Activated T-helper 1 cell treated with Interleukin-2 at 50 U/mL for 16 hours (primary cell): ENCODE measurements around the gene TMEM117.

Experiments
- DNase-seq: peaks from one replicate; pipeline ENCODE4 v3.0.0-alpha.2; 2020; ENCODE audit warnings: low read depth

TMEM117 gene

DNA sequence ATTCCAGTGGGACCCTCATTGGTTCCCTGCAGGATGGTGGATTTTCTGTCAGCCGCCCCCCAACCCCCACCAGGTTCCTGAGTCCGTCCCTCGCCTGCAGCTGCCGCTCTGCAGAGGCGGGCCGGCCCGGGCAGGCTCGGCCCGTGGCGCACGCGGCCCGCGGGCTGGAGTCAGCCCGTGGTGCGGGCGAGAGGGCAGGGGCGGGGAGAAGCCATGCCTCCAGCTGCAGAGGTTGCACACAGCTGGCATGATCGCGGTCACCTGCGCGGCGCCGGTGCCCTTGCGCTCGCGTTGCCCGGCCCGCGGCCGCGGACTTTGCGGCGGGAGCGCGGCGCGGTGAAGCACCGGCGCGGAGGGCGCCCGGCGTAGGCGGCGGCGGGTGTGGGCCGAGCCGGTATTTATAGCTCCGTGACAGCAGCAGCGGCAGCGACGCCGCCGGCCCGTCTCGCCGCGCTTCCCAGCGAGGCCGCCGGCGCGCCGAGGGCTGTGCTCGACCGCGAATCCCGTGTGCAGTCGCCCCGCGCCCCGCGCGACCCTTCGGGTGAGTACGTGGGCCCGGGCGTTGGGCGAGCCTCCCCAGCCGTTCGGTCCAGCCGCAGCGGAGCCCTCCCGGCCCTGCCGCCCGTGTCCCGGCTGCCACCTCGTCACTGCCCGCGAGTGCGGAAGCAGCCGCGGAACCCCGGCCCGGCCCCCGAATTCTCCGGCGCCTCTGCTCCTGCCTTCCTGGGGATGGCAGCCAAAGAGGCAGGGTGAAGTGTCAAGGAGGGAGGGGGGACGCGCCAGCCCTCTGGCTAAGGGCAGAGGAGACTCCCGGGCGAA is at the start of gene TMEM117:
TMEM117 (plus strand) TSS at position 426 of the 819 bp plus-strand sequence.
- peak; percentile 47 for DNase-seq

DNA sequence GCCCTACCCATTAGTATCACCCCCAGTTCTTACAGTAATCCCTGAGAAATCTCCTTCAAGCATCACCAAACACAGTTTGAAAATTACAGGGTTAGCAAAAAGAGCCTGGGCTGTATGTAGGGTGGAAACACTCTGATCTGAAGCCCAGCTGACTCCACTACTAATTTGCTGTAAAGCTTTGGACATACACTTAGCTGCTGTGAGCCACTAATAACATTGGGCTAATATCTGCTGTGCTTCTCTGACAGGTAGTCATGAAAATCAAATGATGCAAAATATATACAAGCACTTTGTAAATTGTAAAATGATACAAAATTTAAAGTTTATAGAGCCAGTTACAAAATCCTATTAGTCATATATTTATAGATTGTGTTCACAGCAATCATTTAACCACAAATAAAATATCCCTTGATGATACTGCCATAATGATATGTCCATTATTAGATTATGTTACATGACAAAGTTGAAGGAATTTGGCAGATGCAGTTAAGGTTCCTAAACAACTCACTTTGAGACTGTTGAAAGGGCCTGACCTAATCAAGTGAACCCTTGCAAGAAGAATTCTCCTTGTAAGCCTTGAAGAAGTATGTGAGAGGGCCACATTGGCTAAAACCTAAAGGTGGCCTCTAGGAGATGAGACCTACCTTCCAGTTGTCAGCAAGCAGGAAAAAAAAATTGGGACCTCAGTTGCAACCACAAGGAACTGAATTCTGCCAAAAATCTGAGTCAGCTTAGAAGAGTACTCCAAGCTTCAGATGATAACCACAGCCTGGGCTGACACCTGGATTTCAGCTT is 48.8 kb upstream of the TMEM117 start:
- no peak for DNase-seq

DNA sequence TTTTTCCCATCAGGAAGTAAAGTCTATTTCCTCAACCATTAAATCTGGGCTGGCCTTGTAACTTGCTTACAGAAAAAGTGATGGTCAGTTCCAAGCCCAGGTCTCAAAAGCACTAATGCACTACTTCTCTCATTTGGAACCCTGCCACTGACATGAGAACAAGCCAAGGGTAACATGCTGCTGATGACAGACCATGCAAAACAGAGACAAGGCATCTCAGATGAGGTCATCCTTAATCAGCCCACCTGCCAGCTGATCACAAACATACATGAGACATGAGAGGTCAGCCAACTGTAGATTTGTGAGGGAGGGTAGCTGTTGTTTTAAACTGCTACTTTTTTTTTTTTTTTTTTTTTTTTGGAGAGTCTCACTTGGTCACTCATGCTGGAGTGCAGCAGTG is 45.9 kb upstream of the TMEM117 start:
- DNase-seq, result no peak

DNA sequence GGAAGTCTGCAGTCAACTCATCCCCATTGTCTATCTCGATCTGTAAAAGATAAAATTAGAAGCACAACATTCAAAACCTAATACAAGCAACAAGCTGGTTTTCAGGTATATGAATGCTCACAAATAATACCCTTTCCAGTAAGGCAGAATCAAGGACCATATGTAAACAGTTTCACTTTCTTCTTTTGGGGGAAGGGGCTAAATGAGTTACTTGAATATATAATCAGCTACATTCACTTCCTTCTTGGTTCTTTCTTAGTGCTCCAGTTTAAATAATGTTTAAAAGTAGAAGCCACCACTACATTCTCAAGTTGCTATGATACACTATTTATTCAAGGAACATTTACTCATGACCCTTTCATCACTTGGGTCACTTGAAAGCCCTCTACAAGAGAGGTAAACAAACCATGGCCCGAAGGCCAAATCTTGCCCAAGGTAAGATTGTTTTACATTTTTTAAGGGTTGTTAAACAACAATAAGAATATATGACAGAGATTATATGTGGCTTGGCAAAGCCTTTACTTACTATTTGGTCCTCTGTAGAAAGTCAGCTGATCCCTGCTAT is 40.1 kb upstream of the TMEM117 start:
- DNase-seq, result no peak

DNA sequence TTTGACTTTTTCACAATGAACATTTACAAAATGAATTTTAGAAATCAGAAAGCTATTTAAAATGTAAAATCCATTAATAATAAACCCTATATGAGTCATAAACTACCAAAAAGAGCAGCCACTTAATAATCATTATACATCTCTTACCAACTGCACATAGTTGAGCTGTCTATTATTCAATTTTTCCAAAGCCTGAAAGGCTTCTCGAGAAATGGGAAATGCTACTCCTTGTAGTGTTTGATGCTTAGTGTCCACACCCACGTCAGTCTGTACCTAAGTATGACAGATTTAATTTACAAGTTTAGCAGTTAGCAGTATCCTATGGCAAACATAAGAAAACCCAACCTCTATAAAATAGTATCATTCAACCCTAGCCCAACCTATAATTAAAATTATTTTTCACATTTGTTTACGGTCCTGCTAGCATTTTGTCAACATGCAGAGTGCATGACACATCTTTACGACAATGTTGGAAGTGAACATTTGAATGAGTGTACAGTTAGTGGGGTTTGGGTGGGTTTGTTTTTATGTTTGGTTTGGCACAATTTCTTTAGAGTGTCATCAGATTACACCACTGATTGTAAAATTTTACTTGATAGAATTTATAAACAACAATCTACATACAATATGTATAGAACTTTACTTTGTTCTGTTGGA is 38.2 kb upstream of the TMEM117 start:
- DNase-seq, result no peak

DNA sequence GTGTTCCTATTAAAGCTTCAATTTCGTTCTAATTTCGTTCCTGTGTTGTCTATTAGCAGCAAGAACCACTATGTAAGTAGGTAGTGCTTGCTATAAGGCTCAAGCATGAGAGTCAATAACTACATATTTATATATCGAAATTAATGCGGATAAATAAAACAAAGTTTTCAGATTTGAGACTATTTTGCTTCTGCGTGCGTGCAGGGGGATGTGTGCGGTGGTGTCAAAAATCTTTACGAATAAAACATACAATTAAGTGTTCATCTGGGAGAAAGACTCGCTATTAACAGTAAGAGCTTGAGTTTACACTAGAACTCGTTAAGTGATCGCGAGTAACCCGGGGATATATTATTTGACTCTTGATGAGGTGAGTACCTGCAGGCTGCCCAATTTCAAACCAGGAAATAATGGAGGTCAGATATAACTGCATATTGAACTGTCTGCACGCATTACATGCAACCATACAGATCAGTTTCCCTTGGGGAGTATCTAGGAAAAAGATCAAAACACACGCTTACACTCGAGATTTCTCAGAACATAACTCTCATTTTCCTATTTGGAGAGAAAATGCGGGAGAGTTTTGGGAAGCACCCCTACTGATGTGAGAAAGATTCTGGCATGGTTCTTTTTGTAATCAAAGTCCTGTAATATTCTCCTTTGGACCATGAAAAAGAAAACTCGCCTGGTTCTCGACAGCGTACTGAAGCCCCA is 30.6 kb upstream of the TMEM117 start:
- no peak for DNase-seq

GRCh38 chr12:43805860-43806736 is 29.8 kb upstream of the TMEM117 start, which contains the start of gene TWF1:
Gene TWF1 (minus strand): TSS chr12:43806317. CDS start chr12:43806245, 72 bp downstream.
- DNase-seq, result peak; percentile 77

DNA sequence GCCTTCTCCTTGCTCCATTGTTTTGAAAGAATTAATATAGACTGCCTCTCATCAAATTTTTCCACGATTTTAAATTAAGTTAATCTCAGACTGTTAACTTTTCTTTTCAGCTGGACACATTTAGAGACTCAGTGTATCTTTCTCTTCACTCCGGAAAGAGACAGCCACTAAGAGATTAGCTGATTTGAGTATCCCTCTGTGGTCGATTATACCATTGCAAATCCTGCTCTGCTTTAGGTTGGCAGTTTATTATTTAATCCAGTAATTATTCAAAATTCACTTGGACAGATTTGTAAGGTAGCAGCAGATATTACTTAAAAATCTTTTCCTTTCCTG is 29.2 kb upstream of the TMEM117 start:
- DNase-seq, result no peak

DNA sequence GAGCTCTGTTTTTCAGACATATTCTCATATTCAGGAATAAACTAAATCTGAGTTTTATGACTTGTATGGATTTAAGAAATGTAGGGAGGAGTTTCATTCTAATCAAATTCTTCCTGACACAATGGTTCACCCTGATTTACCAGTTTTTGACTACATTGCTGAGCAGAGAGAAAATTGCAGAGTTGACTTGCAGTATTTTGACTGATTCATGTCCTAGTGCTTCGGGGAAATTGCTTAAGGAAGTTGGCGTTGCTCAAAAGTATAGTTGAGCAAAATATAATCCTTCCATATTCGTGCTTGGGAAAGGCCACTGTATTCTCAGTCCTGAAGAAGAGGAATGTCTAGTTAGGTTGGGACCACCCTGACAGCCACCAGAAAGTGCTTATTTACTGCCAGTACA is 28.5 kb upstream of the TMEM117 start:
- no peak for DNase-seq

DNA sequence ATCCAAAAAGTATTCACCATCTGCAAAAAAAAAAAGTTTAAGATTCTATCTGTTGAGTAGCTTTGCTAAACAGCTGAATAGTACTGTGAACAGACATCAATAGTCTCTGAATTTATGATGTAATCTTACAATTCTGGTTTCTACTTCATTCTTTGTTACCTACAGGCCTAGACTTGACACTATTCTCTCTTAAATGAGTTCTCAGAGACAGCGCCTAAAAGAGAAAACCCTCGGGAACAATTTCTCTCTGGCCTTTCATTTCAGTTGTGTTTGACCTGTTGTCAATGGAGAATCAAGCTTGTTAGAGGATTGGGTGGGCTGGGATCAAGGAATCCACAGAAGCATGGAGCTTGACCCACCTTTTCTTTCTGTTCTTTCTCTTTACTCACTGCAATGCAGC is 23.8 kb upstream of the TMEM117 start:
- DNase-seq, result no peak

GRCh38 chr12:43812926-43813325 is 23.0 kb upstream of the TMEM117 start:
- DNase-seq, result no peak

GRCh38 chr12:43815416-43815815 is 20.5 kb upstream of the TMEM117 start:
- no peak for DNase-seq

GRCh38 chr12:43816168-43816567 is 19.7 kb upstream of the TMEM117 start:
- DNase-seq, result no peak

GRCh38 chr12:43824207-43824775 is 11.6 kb upstream of the TMEM117 start:
- DNase-seq, result no peak

GRCh38 chr12:43826681-43827080 is 9.2 kb upstream of the TMEM117 start:
- no peak for DNase-seq

- no peak for DNase-seq
These were observed 8.8 kb upstream of the TMEM117 start for GRCh38 chr12:43827093-43827492.

GRCh38 chr12:43832463-43833168 is 3.3 kb upstream of the TMEM117 start:
- DNase-seq, result no peak

DNA sequence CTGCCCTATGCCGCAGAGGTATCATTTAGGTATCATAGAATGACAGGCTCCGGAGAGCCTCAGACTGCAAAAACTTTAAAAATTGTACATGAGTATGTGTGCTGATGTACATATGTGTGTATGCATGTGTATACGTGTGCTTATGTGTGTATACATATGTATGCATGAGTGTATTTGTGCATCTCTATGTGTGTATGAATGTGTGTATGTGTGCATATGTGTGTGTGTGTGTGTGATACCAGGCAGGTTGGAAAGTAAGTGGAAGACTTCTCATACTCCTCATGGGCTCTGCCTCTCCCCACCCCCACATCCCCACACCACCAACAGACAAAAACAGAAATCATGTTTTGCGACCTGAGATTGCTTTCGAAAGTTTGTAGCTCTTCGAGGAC is 621 bp upstream of the TMEM117 start:
- DNase-seq, result no peak

DNA sequence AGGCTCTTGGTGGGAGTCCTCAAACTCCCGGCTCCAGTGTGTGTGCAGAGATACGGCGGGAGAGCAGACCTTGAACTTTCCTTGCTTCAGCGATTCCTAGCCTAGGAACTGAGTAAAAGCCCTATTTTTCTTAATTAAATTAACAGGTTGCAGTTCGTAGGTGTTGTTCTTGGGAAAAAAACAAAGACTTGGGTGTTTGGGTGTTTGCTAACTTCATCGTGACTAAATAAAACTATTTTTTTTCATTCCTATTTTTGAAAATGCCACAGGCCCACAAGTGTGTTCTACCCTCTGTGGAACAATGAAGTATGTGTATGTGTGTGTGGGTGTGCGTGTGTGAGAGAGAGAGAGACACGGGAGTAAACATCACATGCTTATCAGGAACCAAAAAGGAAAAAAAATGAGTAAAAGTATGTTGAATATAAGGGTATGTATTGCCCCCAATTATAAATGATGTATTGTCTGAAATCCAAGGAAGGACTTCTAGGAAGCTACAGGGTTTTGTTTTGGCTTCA is 651 bp downstream of the TMEM117 start:
- DNase-seq, result no peak

DNA sequence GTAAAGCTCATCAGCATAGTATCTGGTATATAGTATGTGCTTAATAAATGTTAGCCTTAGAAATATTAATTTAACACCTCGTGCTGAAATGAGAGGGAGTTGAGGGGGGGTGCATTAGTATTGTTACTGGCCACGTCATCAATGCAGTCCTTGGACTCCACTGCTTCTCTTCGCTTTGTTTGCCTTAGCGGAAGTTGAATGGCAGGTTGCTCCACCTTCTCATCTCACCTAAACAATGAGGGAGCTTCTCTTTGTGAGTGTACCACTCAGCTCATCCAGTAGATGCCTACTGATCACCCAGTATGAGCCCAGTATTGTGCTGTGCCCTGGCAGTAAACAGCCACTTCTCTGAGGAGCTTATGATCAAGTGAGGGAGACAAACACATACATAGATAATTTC is 4.5 kb downstream of the TMEM117 start:
- no peak for DNase-seq
